Regular cardiac myocyte (primary cell): ENCODE results near the gene SEC63. TPM values are rescaled to one million over a fixed set of nuclear protein-coding genes. Genes with fewer than 3 reads are reported as not detected.

ENCODE experiments used
- total RNA-seq: library from RNA; depleted of rRNA; stranded (reverse); fragments of >200 nt; gene quantifications from 2 replicates; pipeline ENCODE4 v1.2.3, GENCODE V29; 2014

SEC63 gene
- total RNA-seq = 18.6 and 24.0 TPM in 2 replicates

DNA sequence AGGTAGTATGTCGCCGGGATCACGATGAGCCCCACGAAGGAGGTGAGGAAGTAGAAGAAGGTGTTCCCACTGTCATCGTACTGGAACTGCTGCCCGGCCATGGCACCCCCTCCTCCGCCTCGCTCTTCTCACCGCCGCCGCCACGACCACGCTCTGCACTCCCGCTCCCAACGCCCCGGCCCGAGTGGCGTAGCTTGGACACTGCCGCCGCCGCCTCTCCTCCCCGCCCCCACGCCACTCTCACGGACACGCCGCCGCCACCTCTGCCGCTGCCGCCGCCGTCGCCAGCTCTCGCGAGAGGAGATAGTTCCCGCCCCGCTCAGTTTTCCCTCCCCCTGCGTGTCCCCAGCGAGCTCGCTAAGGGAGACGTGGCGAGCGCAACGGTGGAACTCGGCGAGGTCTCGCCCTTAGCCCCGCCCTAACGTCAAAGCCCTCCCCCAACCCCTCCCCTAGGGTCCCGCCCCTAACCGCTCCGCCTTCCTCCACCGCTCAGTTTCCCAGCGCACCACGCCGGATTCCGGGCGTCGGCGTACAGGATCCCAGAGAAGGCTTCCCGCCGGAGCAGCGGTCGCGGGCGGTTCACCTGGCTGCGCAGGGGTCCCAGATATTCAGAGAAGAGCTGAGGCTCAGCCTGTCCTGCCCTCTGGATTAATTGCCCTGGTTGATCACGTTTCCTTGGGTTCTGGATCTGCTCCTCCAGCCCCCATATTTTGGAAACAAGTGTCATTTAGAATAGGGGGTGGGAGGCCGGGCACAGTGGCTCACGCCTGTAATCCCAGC lies at the start of gene SEC63:
Gene SEC63 (minus strand): TSS at position 300 of the 780 bp plus-strand sequence. CDS start 199 bp downstream, at position 101.

Other genes starting within 250 kb of the SEC63 start
- gene SCML4, start 133.9 kb downstream of the SEC63 start, total RNA-seq = under 0.01 TPM in 1 of 2 replicates, not detected in the other
- 43.9 and 97.5 TPM in 2 replicates for gene OSTM1, start 116.5 kb upstream of the SEC63 start, total RNA-seq
- gene NR2E1, start 207.8 kb upstream of the SEC63 start, total RNA-seq = not detected in 2 replicates